Neural crest cell (in vitro differentiated cells): Measurements from ENCODE around the gene CACNA1H. TPM values are rescaled to one million over a fixed set of nuclear protein-coding genes. Genes with fewer than 3 reads are reported as not detected.

ENCODE experiments used
- DNase-seq: peaks from one replicate; pipeline ENCODE4 v3.0.0; 2021; ENCODE audit warnings: low read depth, mixed read lengths, low spot score
- H3K27ac Mint-ChIP-seq: one replicate; pipeline ENCODE4 v1.8.0; 2021; ENCODE audit warnings: mild to moderate bottlenecking, mixed read lengths; ENCODE audit not compliant: unreplicated experiment
- H3K27me3 Mint-ChIP-seq: 2 replicates; pipeline ENCODE4 v1.8.0; 2021; ENCODE audit warnings: low read depth, mild to moderate bottlenecking, mixed read lengths
- H3K36me3 Mint-ChIP-seq: 2 replicates; pipeline ENCODE4 v1.8.0; 2021; ENCODE audit warnings: low read depth, mild to moderate bottlenecking, mixed read lengths
- H3K4me1 Mint-ChIP-seq: 2 replicates; pipeline ENCODE4 v1.8.0; 2021; ENCODE audit warnings: mixed read lengths
- H3K4me3 Mint-ChIP-seq: one replicate; pipeline ENCODE4 v1.8.0; 2021; ENCODE audit warnings: mild to moderate bottlenecking, mixed read lengths
- H3K9me3 Mint-ChIP-seq: 2 replicates; pipeline ENCODE4 v1.8.0; 2021; ENCODE audit warnings: mixed read lengths
- CTCF ChIP-seq: fragments of 200-600 bp; sonication (generic); conservative IDR thresholded peaks from 2 replicates; pipeline ENCODE4 v1.5.0; 2021; ENCODE audit warnings: antibody characterized with exemption, mild to moderate bottlenecking
- total RNA-seq: library from RNA; stranded (reverse); gene quantifications from 2 replicates; pipeline ENCODE4 v1.2.1, GENCODE V29; 2021

CACNA1H gene
- total RNA-seq, 1 donor from 2014 or later = 10.7 TPM

- TF ChIP-seq CTCF = no peak
- H3K4me3 Mint-ChIP-seq = no peak overlapping the region
- no peak overlapping the region for H3K27ac Mint-ChIP-seq
Measured at GRCh38 chr16:1170076-1170418, 17.1 kb downstream of the CACNA1H start.

GRCh38 chr16:1171001-1171400 is 18.1 kb downstream of the CACNA1H start:
- TF ChIP-seq CTCF = no peak
- H3K9me3 Mint-ChIP-seq = no peaks in the 10 kb centered on the region
- H3K27me3 Mint-ChIP-seq = no peaks in the 10 kb centered on the region
- H3K4me1 Mint-ChIP-seq = no peaks in the 10 kb centered on the region
- no peak overlapping the region for H3K27ac Mint-ChIP-seq
- no peak for DNase-seq
- H3K4me3 Mint-ChIP-seq = no peak overlapping the region
- no peaks in the 10 kb centered on the region for H3K36me3 Mint-ChIP-seq

More at GRCh38 chr16:1170076-1170418, 17.1 kb downstream of the CACNA1H start:
- H3K36me3 Mint-ChIP-seq = no peaks in the 10 kb centered on the region
- H3K9me3 Mint-ChIP-seq = no peaks in the 10 kb centered on the region
- no peaks in the 10 kb centered on the region for H3K27me3 Mint-ChIP-seq
- no peaks in the 10 kb centered on the region for H3K4me1 Mint-ChIP-seq
- DNase-seq = no peak

- H3K27ac Mint-ChIP-seq = no peak overlapping the region
- H3K36me3 Mint-ChIP-seq = no peaks in the 10 kb centered on the region
- H3K27me3 Mint-ChIP-seq = no peaks in the 10 kb centered on the region
- no peaks in the 10 kb centered on the region for H3K4me1 Mint-ChIP-seq
- no peaks in the 10 kb centered on the region for H3K9me3 Mint-ChIP-seq
- no peak for DNase-seq
- H3K4me3 Mint-ChIP-seq = no peak overlapping the region
- TF ChIP-seq CTCF = no peak
Measured at GRCh38 chr16:1171854-1172428, 19.0 kb downstream of the CACNA1H start.

GRCh38 chr16:1172651-1173050 is 19.7 kb downstream of the CACNA1H start:
- TF ChIP-seq CTCF = no peak
- no peak for DNase-seq
- Mint-ChIP-seq H3K9me3 (no peaks in the 10 kb centered on the region), H3K27ac (no peak overlapping the region), H3K36me3 (no peaks in the 10 kb centered on the region), H3K4me3 (no peak overlapping the region), H3K4me1 (no peaks in the 10 kb centered on the region), H3K27me3 (no peaks in the 10 kb centered on the region)

GRCh38 chr16:1173788-1174451 is 21.0 kb downstream of the CACNA1H start:
- H3K36me3 Mint-ChIP-seq = no peaks in the 10 kb centered on the region
- H3K27me3 Mint-ChIP-seq = no peaks in the 10 kb centered on the region
- H3K9me3 Mint-ChIP-seq = no peaks in the 10 kb centered on the region
- H3K4me3 Mint-ChIP-seq = no peak overlapping the region
- H3K4me1 Mint-ChIP-seq = no peaks in the 10 kb centered on the region
- TF ChIP-seq CTCF = no peak
- no peak for DNase-seq
- no peak overlapping the region for H3K27ac Mint-ChIP-seq
